BJ (cell line): ENCODE measurements around the gene ZSWIM3. TPM values are rescaled to one million over a fixed set of nuclear protein-coding genes. Genes with fewer than 3 reads are reported as not detected.

Experiments used
- CTCF ChIA-PET: fragments of 350-600 bp; formaldehyde crosslinking; extraction: SDS; loops from one replicate; lab custom pipeline; 2021; ENCODE audit warnings: antibody characterized with exemption, inconsistent platforms; lab: Yijun Ruan, JAX
- POLR2A ChIA-PET: fragments of 300-600 bp; sonication (Branson Sonifier 250); formaldehyde crosslinking; extraction: SDS; loops from one replicate; lab custom pipeline; 2021; ENCODE audit warnings: antibody characterized with exemption; lab: Charles Lee
- DNase-seq: peaks from one replicate; pipeline ENCODE4 v3.0.0-alpha.2; 2011; ENCODE audit warnings: low read depth
- H3K27me3 ChIP-seq: 2 replicates; pipeline ENCODE4 v1.6.0; 2011; ENCODE audit warnings: low read length; ENCODE audit not compliant: control insufficient read depth, insufficient read depth
- H3K36me3 ChIP-seq: 2 replicates; pipeline ENCODE4 v1.5.1; 2011; ENCODE audit warnings: low read length; ENCODE audit not compliant: control insufficient read depth, insufficient read depth
- H3K4me3 ChIP-seq: 2 replicates; pipeline ENCODE4 v1.5.1; 2011; ENCODE audit warnings: low read depth, mild to moderate bottlenecking, control low read depth, low read length
- CTCF ChIP-seq: IDR thresholded peaks from 2 replicates; pipeline ENCODE4 v1.5.1; 2011; ENCODE audit warnings: low read depth, mild to moderate bottlenecking, control low read depth, inconsistent platforms, low read length, moderate library complexity; ENCODE audit not compliant: insufficient read depth
- polyA plus RNA-seq: library from polyadenylated mRNA; depleted of rRNA; stranded (reverse); fragments of >200 nt; gene quantifications from 2 replicates; pipeline ENCODE4 v1.2.3, GENCODE V29; 2011

ZSWIM3 gene
- polyA plus RNA-seq, 1 experiment: 4.5 TPM

DNA sequence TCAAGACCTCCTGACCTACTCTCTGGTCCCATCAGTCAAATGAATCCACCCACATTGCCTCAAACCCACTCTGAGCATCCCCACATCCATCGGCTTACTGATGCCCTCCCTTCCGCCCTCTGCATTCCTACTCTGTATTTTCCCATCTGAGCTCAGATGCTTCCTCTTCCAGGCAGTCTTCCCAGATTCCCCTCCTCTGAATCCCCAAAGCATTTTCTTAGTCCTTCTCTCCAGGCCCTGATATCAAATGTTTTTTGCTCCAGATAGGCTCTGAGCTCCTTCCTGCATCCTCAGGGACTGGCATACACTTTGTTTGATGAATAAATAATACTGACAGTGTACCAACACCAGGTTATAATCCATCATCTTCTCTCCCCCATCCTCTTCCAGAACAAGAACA, 50.7 kb downstream of the ZSWIM3 start:
- Histone ChIP-seq H3K4me3 (no peak overlapping the region), H3K36me3 (no peaks in the 10 kb centered on the region), H3K27me3 (no peaks in the 10 kb centered on the region)
- TF ChIP-seq CTCF: no peak
- CTCF ChIA-PET: interaction anchor here (1.6 kb wide), 1 partner anchor 9 kb away, joined by 3 read pairs; no protein-coding TSS in a partner anchor
- POLR2A ChIA-PET: no interaction called here
- no peak for DNase-seq

- no peak for DNase-seq
- ChIA-PET CTCF (interaction anchor here (1.6 kb wide), 1 partner anchor 10 kb away, joined by 3 read pairs; no protein-coding TSS in a partner anchor), POLR2A (interaction anchor here (0.5 kb wide), 1 partner anchor 25 kb away, joined by 3 read pairs; no protein-coding TSS in a partner anchor)
- Histone ChIP-seq H3K27me3 (no peaks in the 10 kb centered on the region), H3K4me3 (no peak overlapping the region), H3K36me3 (no peaks in the 10 kb centered on the region)
- TF ChIP-seq CTCF: no peak
Observed at GRCh38 chr20:45909336-45909808, 52.0 kb downstream of the ZSWIM3 start.

- no peak for DNase-seq
- POLR2A ChIA-PET: interaction anchor here (0.5 kb wide), 1 partner anchor 25 kb away, joined by 3 read pairs; no protein-coding TSS in a partner anchor
- Histone ChIP-seq H3K27me3 (no peaks in the 10 kb centered on the region), H3K36me3 (no peaks in the 10 kb centered on the region), H3K4me3 (no peak overlapping the region)
- CTCF ChIA-PET: interaction anchor here (0.6 kb wide), 1 partner anchor 17 kb away, joined by 4 read pairs; no protein-coding TSS in a partner anchor
- TF ChIP-seq CTCF: no peak
Observed at GRCh38 chr20:45909817-45910669, 52.6 kb downstream of the ZSWIM3 start.

- DNase-seq: peak; percentile 99
- Histone ChIP-seq H3K4me3 (peak overlapping the region; percentile 25), H3K36me3 (no peaks in the 10 kb centered on the region), H3K27me3 (no peaks in the 10 kb centered on the region)
- CTCF ChIA-PET: interaction anchor here (0.6 to 1.0 kb wide), 2 partner anchors 18 to 21 kb away, joined by 3 to 4 read pairs; no protein-coding TSS in a partner anchor
- POLR2A ChIA-PET: no interaction called here
- no peak for TF ChIP-seq CTCF
Observed at GRCh38 chr20:45910670-45911485, 53.5 kb downstream of the ZSWIM3 start.
